Kasumi-1 (cell line): ENCODE data around the gene DNAI1.

Experiments used
- DNase-seq, 2 experiments: peaks; one replicate each; lab custom pipeline; 2025; lab: John Stamatoyannopoulos, UW

Gene DNAI1

DNA sequence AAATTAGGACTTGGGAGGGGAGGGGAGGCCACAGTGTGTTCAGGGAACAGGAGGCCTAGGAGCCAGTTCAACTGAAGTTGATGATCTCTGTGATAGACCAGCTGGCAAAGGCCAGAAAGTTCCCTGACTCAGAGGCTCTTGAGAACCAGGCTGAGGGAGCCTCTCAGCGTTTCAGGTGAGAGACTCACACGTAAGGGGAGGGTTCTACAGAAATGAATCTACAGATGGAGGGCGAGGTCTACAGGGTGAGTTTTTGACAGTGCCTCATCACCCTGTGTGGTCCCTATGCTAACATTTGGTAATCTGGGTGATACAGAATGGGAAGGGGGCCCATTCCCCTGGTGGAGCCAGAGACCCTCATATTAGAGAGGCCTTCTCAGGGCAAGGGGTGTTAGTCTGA is 32.2 kb downstream of the DNAI1 start:
- DNase-seq = no peak

DNA sequence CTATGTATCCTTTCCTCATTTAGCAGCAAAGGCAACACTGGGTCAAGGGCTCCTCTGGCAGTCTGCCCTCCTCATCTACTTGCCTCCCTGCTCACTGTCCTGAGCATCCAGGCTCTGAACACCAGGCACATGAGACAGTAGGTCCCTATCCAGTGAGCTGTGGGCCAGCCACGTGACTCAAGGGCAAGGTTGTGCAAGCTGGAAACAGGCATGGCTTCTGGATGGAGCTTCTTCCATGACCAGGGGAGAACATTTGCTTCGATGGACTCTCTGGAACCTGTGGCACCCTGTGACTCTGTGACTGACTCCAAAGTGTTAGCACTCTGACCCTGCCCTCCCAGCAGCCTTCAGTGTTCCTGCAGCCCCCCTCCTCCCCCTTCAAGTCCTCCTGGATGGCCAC is 33.0 kb downstream of the DNAI1 start:
- DNase-seq = no peak

DNA sequence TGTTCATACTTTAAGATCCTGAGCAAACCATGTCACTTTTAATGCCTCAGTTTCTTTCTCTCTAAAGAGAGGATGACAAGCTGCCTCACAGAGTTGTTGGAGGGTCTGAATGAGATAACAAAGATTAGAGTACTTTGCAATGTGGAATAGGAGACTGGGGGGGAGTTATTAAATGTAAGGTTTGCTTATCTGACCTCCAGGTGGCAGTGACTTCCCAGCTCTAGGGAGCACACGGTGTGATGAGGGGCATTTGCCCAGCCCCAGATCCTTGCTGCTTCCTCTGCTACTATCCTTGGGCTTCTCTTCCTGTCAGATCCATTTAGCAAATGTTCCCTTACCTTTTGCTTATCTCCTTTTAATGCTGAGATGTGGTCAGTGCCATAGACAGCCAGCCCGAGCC is 33.4 kb downstream of the DNAI1 start:
- peak in 1 of 2 experiments; percentile 5 for DNase-seq

DNA sequence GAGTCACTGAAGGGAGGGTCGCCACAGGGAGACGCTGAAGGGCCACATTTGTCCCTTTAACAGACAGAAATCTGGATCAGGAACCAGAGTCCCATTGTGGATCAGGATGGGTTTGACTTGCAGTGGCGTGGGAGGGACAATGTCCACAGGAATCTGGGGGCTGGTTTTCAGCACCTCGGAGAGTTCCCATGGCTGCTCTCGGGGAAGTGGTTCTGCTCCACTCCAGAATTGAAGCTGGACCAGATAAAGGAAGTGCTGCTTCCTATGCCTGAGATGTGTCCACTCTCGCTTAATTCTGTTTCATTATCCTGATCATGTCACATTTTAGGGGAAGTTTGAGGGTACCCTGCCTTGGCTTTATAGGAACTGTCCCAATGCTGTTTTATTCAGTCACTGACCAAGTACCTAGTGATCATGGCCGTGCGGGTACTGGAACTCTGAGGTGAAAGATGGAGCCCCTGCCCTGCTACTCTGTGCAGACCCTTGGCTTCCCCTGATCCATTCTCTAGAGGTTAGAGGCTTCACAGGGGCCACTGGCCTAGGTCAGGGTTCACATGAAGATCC is 35.4 kb downstream of the DNAI1 start:
- peak; percentile 19 to 32 for DNase-seq

GRCh38 chr9:34496149-34496712 is 37.6 kb downstream of the DNAI1 start:
- DNase-seq = no peak

DNA sequence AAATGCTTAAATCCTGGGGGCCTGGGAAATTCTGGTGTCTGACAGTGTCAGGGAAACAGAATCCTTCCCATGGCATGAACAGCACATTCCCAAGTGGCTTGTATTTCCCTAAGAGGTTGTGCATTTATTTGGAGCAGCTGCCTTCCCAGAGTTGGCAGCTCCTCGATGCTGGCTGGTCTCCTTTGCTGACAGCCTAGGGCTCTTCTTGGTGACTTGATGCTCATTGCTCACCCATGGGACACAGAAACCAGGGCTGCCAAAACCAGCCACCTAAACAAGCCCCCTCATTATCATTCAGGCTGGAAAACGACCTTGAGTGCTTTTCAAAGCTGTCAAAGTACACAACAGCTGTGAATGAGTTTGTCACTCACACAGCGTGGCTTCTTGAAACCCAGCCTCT is 39.9 kb downstream of the DNAI1 start:
- DNase-seq = no peak

DNA sequence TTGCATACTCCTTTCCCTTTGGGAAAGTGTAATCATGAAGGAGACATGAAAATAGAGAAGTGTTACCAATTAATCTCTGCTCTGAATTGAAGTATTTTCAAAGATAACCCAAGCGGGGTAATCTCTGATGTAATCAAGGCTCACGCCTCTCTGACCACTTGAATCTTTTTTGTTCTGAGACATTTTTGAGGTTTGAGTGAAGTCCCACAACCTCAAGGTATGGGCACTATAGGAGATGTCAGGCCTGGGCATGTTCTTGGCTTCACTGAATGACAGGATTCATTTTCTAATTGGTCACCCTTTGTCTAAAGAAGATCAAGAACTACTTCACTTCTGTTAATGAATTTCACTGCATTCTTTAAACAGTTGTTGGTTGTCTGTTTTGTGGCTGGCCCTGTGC is 40.5 kb downstream of the DNAI1 start:
- DNase-seq = no peak

- DNase-seq = peak; percentile 38 to 48
Measured at GRCh38 chr9:34500623-34501267, 42.1 kb downstream of the DNAI1 start.

GRCh38 chr9:34501372-34501771 is 42.8 kb downstream of the DNAI1 start:
- no peak for DNase-seq

- DNase-seq = no peak
Measured at GRCh38 chr9:34501889-34502425, 43.4 kb downstream of the DNAI1 start.

DNA sequence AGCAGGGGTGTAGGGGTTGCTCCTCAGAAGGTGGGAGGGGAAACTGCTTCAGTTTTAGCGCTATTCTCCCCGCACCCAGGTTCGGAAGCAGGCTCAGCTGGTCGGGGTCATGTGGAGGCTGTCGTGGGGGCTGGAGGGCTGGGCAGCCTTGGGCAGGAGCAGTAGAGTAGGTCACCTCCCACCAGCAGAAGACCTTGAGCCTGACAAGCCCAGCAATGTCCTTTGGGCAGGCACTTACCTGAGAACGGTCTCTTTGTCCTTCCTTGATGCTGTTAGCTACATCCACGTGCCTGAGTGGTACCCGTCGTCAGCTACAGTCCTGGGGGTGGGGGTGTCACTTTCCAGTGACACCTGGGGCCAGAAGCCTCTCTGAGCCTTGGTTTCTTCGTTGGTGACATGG is 43.9 kb downstream of the DNAI1 start:
- no peak for DNase-seq

GRCh38 chr9:34502891-34503290 is 44.3 kb downstream of the DNAI1 start:
- no peak for DNase-seq

DNA sequence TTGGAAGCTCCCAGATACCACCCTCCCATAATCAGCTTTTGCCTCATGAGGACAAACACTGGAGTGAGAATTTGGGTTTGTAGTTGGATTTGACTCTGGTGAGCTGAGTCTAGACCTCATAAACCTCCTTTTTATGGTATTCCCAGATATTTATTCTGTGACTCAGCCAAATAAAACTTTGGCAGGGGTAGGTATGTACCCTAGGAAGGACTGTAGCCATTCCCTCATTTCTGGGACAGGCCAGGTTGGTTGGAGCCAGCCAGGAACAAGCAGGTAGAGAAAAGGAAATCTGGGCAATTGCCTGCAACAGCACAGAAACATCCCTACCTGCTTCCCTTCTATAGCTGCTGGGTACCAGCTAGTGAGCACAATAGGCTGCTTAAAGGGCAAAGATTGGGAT is 44.8 kb downstream of the DNAI1 start:
- no peak for DNase-seq

- DNase-seq = no peak
Measured at GRCh38 chr9:34505370-34506120, 46.9 kb downstream of the DNAI1 start.

DNA sequence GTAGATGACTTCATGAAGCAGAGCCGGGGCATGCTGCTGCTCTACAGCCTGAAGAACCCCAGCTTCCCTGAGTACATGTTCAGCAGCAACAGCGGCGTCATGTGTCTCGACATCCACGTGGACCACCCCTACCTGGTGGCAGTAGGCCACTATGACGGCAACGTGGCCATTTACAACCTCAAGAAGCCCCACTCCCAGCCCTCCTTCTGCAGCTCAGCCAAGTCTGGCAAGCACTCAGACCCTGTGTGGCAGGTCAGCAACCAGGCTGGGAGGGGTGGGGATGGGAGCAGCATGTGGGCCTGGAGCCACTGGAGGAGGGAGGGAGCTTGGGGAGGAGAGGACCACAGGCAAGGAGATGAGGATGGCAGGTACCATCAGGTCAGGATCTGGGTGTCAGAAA is 48.0 kb downstream of the DNAI1 start:
- no peak for DNase-seq

DNA sequence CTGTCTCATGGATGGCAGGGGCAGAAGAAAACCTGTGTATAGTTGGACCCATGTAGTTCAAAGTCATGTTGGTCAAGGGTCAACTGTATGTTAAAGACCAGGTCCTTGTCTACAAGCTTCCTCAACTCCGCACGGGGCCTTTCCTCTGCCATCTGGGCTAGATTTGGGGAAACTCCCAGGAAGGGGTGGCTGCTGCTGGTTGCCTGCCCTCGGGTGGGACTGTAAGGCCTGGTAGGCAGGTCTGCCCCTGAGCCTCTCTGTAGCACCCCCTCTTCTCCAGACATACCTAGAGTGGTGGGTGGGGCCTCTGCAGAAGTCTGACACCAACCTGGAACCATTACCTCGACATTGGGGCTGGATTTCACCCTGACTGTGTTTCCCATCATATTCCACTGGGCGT is 49.0 kb downstream of the DNAI1 start:
- DNase-seq = no peak

- DNase-seq = no peak
Measured at GRCh38 chr9:34507966-34508365, 49.4 kb downstream of the DNAI1 start.

- DNase-seq = no peak
Measured at GRCh38 chr9:34508463-34508862, 49.9 kb downstream of the DNAI1 start.

DNA sequence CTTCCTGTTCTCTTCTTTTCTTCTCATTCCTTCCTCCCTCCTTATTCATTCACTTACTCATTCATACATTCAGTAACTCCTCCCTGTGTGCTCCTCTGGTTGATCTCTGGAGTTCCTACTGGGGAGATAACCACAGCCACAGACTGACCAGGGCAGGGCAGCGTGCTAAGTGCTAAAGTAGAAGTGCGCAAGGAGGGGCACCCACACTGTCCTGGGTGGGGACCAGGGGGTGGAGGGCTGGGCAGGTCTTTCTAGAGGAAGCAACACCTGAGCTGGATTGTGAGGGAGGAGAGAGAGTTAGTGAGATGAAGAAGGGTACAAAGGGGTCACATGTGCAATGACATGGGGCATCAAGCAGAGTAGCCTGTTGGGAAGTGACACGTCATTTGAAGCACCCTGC is 50.3 kb downstream of the DNAI1 start:
- DNase-seq = no peak

GRCh38 chr9:34510497-34511468 is 52.2 kb downstream of the DNAI1 start:
- DNase-seq = no peak
